ENCODE results near the gene TNNT3.

The TNNT3 gene

DNA sequence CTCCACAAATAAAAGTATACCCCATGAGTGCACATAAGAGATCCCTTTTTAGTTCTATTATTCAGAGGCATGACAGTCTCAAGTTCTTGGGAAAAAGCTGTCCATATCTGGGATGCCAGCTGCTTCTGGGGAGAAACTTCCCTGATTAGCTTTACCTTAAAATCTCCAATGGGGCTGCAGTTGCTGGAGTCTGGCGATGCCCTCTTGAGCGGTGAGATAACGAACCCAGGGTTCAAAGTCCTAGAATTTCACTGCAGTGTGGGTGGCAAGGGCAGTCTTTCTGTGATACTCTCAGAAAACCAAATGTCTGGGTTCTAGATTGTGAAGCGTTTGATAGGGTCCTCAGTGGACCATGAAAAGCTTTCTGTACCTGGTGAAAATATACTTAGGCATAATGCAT, 20.4 kb upstream of the TNNT3 start:
- no peak for DNase-seq

DNA sequence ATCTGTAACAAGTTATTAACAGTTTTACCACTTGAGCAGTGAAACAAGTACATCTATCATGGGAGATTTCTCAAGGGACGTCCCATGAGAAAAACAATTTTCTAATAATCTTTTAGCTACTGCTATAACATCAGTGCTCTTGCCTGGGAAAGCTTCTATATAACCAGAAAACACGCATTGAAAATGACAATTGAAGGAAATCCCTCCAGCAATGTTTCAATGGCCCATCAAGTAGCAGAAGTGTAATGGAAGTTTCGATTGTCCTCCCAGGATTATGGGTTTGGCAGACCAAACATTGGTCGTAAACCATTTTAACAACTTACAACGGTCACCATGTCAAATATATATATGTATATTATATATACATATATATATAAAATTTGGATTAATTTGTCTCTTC, 19.8 kb upstream of the TNNT3 start:
- no peak for DNase-seq

DNA sequence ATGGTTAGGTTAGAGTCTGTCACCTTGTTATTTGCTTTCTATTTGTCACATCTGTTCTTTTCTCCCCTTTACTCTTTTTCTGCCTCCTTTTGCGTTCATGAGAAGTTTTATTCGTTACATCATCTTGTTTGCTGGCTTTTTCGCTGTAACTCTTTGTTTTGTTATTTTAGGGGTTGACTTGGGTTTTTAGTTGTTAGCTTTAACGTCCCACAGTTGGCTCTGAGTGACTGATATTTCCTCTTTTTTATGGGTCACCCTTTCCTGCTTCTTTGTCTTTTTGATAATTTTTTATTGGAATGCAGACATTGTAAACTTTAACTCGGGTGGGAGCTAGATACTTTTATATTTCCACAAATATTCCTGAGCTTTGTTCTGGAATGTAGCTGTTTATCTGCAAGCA, 13.3 kb upstream of the TNNT3 start:
- no peak for DNase-seq

DNA sequence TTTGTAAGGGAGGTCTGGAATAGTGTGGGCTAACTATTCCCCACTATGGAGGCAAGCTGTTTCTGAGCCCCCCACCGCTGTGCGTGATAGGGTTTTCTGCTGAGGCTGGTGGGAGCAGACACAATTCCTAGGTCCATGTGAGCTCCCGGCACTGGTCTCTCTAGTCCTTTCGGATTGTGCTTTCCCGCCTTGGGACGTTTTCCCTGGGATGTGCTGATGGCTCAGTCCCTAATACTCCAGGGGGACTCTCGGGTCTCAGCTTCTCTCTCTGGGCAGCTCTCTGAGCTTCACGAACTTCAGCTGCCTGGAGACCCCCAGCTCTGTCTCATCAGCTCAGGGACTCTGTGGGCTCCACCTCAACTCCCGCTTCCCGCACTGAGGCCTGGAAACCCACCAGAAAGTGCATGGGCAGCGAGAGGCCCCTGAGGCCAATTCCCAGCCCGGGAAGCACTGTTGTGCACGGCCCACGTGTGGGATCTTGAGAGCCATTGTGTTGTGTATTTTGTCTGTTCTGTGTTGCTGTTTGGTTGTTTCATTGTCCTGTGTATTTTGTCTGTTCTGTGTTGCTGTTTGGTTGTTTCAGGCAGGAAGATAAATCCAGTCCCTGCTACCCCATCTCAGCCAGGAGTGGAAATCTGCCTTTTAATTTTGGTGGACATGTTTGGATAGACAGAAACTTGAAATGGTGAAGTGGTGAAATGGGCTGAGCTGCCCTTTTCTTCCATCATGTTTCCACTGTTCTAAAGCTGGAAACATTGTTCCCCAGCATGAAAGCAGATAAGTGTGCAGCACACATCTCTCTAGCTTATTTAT, 12.7 kb upstream of the TNNT3 start:
- no peak for DNase-seq

DNA sequence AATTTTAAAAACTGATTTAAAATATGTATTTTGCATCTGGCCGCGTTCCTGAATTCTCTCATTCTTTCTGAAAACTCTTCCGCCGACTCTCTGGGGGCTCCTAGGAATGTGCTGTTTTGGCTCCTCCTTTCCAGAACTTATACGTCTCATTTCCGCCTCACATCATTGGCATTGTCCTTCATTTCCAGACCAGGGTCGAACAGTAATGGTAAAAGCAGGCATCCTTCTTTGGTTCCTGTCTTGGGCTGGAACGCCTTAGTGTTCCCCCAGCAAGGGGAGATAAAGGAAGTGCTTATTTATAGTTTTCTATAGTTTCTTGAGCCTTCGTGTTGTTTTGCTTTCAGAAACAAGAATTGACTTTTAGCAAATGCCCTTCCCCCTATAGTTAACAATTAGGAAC, 10.9 kb upstream of the TNNT3 start:
- no peak for DNase-seq

DNA sequence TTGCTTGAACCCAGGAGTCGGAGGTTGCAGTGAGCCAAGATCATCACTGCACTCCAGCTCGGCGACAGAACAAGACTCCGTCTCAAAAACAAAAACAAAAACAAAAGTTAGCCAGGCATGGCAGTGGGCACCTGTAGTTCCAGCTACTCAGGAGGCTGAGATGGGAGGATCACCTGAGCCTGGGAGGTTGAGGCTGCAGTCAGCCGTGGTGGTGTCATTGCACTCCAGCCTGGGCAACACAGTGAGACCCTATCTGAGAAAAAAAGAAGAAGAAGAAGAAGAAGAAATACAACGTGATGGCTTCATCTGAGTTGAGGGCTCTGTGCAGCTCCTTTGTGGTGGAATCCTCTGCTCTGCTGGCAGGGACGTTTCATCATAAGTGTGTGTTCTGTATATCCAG, 10.0 kb upstream of the TNNT3 start:
- no peak for DNase-seq

DNA sequence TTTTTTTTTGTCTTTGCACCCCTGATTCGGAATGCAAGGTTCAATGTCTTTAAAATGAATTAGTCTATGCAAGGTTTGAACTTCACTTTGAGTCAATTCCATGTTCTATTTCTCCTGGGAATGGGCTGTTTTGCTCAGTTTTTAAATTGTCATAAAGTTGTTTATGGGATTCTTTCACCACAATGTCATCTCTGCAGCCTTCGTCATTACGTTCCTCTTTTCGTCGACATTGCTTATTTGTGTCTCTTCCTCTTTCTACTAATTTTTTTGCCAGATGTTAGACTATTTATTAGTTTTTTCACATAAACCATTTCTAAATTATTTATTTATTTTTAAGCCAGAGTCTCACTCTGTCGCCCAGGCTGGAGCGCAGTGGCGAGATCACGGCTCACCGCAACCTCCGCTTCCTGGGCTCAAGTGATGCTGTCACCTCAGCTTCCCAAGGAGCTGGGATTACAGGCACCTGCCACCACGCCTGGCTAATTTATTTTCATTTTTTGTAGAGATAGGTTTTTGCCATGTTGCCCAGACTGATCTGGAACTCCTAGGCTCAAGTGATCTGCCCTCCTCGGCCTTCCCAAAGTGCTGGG, 7.1 kb upstream of the TNNT3 start:
- DNase-seq: no peak

DNA sequence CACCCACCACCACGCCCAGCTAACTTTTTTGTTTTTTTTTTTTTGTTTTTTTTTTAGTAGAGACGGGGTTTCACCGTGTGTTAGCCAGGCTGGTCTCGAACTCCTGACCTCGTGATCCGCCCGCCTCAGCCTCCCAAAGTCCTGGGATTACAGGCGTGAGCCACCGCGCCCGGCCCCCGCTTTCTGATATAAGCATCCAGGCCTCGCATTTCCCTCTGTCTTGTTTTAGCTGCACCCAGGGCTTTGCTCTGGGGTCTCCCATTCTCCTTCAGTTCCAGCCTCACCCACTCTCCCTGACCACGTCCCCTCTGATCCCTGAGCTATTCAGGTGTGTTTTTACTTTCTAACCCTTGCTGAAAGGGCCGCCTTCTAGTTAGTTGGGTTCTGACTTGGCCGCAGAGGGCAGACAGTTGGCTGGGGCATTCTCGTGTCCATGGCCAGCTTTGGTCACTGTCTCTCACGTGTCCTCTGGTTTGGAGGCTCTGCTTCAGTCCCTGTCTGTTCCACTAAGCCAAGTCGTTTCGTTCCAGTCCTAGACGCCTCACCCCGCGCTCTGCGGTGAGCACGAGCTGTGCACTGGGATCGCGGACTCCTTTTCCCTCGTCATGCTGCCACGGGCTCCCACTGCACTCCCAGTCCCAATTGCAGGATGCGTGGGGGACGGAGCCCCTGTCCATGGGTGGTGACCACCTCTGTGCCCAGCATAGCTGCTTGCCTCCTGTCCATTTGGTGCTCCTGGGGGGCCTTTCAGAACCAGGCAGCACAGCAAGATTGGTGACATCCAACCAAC, 6.0 kb upstream of the TNNT3 start:
- DNase-seq: no peak

DNA sequence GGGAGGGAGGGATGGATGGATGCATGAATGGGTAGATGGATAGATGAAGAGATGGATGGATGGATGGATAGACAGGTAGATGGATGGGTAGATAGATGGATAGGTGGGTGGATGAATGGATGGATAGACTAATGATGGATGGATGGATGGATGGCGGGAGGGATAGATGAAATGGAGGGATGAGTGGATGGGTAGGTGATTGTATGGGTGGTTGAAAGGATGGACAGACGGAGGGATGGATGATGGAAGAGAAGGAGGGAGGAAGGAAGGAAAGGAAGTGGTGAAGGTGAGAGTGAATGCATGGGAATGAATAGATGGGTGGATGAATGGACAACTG, 3.7 kb upstream of the TNNT3 start:
- no peak for DNase-seq

DNA sequence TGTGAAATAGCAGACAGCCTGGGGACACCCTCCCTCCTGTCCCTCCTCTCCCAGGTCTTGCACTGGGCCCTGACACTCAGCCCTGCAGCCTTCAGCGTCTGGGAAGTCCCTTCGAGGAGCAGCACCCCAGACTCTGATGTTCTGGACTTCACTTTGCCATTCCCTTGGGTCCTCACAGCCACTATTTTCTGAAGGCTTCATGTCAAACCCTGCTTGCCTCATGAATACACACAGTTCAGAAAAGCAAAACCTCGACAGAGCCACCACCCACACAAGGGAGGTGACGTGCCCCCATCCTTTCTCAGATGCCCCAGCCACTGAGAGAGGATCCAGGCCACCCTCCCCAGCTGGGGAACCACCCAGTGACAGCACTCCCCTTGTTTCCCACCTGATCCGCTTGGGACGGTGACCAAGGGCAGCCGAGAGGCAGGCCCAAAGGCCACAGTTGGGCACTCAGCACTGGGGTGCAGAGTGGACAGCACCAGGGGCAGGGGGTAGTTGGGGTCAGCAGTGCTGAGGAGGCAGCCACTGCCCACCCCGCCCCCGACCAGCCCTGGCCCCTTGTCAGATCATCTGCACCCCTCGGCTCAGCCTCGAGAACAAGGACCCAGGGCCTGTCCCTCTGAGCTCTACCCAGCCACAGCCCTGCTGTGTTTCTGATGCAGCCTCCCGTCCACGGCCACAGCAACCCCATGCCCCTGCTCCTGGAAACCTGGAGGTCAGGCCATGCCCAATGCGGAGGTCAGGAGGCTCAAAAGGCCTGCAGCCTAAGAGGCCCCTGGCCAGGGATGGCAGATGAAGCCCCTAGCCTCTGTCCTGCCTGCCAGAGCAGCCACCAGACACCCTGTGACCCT, 3.1 kb upstream of the TNNT3 start:
- no peak for DNase-seq

DNA sequence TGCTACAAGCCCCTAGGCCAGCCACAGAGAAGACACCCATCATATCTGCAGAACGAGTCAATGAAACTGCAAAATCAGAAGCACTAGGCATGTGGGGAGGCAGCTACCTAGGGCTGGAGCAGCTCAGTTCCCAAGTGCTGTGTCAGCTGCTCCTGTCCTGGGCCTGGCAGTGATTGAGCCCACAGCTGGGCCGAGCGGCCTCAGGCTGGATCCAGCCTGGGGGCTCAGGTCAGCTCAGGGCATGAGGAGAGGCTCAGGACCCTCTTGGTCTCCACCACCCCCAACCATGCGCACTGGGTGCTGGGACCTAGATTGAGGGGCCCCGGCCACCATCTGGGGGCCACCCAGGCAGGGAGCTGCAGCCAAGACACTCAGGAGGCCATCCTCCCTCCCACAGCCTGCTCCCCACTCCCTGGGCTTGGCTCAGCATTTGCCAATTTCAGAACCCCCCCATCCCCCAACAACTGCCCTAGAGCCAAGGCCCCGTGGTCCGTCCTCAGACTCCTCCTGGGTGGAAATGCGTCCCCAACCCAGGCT, 2.4 kb upstream of the TNNT3 start:
- no peak for DNase-seq

DNA sequence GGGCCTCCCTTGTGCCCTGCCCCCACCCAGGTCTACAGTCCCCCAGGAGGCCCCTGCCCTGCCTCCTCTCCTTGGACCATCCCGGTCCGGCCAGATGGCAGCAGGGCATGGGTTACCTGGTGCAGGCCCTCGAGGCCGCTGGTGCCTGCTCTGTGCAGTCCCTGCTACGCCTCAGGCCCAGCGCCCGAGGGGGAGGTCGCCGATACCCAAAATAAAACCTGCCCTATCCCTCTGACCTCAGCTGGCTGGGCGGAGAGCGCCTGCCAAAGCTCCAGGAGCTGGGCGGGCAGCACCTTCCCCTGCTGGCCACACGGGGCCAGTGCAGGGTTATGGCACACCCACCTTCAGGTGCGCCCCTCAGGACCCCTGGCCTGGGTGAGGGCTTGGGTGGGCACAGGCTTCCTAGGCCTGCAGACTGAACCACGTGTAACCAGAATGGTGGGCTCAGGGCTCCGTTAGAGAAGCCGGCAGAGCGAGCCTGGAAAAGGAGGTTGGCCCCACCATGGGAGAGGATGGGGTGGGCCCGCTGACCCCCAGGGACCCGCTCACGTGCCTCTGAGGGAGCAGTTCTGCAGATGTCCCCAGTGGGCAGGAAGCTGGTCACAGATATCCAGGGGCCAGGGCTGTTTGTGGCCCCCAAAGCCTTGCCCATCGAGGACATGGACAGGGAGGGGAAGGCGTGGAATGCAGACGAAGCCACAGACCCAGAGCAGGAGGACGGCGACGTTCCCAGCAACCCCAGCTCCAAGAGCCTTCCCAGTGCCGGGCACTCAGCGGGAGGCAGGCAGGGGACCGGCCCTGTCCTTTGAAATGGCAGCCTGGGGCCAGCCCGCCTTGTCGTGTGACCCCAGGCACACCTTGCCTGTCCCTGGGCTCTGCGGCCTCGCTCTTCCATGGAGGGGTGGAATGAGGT, 1.7 kb upstream of the TNNT3 start:
- DNase-seq: no peak

DNA sequence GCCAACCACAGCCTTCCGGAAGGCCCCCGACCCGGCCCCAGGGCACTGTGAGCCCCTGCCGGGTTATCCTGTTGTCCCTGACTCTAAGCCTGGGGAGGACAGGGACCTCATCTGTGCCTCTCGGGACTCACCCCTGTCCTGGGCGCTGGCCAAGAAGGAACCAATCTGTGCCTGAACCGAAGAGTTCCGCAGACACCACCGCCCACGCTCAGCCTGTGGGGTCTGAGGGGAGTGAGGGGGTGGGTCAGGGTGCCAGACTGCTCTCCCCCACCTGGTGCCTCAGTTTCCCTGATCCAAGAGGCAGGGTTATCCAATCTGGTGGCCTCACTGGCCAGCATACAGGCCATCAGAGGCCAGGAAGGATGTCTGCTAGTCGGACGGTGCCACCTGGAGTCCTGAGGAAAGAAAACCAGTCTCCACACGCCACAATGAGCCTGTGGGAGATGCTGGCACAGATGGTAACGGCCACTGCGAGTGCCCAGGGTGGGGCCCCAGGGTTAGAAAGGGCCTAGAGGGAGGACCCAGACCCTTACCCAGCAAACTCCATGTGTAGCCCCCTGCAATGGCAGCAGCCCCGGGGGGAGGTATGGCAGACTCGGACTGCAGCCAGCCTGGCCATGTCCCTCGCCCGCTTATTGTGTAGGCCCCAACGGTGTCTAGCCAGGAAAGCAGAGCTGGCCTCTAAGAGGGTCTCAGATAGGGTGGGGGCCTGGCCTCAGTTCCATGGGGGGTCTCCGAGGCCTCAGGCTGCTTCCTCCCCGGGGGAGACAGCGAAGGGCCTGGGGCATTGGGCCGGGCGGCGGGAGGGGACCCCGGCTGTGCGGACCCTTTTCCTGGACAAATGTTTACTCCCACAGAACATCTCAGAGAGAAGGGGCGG, 827 bp upstream of the TNNT3 start:
- DNase-seq: no peak

DNA sequence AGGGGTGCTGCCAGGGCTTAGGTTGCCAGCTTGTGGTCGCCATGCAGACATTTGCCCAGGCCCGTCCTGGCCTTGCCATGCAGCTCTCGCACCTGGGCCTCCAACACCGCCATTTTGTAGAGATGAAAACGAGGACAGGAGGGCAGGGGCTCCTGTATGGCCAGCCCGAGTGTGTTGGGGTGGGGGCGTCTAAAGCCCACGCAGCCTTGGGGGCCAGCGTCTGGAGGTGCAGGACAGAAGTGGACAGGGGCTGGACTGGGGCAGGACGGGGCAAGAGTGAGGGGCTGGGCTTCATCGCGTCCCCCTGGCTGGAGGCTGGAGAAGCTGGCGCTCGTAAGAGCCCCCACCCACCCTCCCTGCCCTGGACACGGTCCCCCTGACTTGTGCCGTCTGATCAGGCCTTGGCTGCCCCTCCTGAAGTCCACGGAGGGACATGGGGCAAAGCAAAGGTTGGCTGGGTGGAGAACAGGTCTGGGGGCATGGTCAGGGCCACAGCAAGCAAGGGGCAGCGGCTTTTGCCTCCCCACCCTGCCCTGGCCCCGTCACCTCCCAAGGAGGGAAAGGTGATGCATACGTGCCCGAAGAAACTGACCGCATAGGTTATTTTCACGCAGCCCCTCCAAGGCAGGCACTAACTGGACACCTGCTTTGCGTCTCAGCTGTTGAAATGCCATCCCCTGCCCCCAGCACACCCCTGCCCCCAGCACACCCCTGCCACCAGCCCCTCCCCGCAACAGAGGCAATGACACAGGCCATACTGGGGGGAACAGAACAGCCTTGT, 815 bp downstream of the TNNT3 start:
- DNase-seq: no peak

DNA sequence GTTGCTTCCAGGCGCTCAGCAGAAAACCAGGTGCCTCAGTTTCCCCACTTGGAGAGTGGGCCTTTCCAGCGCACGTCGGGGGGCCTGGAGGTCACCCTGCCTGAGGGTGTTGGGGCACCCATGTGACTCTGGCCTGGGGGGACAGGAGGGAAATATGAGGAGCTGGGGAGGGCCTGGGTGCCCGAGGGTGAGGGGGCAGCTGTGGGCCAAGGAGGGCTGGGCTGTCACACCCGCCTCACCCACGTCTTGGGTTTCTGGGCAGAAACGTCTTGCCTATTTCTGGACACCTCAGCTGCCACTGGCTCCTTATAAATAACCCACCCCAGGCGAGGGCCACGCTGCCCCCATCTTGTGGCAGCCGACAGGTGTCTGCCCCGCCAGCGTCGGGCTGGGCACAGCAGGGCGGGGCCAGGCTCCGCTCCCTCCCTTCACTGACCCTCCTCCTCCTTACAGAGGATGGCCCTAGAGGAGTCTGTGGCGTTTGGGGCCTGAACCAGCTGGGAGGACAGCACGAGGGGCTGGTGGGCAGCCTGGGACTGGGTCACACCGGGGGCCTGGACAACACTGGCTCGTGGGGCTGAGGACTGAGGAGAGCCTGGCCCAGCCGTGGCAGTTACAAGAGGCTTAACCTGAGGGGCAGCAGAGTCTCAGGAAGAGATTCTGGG, 1.5 kb downstream of the TNNT3 start:
- no peak for DNase-seq

DNA sequence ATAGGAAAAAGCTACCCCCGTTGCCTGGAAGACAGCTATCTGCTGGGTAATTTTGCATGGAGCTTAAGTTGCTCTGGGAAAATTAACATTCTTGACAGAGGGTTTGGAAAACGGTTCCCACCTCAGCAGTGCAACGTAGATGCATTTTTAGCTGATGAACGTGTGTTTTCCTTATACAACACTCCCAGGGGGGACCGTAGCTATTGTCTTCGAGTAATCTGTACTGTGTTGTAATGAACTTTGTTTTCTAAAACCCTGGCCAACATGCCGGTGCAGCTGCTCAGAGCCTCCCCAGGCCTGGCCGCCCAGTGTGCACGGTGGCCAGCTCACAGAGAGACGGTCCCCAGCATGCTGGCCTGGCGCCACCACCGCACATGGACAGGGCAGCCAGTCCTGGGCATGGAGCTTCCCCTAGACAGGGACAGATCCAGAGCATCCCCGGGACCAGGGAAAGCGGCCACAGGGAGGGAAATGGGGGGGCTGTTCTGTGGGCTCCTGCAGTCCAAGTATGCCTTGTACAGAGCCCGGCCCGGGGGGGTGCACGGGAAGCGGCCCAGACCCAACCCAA, 2.2 kb downstream of the TNNT3 start:
- DNase-seq: no peak

DNA sequence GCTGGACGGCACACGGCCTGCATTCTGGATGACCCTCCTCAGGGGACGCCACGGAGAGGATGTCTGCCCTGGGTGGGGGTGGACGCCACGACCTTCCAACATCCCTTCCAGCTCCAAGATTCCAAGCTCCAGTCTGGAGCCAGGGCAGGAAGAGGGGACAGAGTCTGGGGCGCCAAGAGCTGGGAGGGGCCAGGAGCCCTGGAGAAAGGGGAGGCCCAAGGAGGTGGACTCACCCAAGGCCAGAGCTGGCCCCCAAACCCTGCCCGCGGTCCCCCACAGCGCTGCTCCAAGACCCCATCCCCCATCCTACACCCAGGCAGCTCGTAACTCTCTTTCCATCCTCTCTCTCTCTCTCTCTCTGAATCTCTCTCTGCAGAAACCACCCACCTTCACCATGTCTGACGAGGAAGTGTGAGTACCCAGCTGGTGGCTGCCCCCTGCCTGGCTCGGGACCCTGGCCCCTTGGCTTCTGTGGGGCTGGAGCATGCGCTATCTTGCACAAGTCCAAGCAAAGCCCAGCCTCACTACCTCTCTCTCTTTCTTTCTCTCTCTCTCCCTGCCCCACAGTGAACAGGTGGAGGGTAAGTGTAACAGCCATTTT, 3.1 kb downstream of the TNNT3 start:
- no peak for DNase-seq

DNA sequence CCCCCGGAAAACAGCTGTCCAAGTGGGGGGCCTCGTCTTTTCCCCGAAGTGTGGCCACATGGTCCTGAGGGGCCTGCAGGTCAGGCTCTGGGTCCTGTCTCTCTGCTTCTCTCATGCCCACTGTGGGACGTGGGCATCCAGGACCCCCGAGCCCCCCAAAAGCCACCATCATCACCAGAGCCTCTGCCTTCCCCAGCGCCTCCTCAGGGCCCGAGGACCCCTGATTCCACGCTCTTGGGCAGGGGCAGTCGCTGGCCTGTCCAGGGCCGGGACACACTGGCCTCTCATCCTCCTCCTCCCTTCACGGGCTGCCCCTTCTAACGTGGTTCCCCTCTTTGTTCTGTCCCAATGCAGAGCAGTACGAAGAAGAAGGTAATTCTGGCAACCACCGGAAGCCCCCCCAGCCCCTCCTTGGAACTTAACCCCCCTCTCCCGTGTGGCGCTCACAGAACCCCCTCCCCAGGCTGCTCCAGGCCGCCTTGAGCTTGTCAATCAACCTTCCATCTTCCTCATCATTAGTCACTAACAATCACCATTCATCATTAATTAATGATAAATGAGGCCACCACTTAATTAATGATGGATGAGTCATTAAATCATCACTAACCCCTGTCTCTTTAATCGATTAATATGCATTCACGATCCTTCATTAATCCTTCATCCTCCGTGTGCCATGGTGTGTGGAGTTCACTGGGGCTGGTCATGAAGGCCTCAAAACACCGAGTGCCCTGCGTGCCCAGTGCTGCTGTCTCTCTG, 3.9 kb downstream of the TNNT3 start:
- DNase-seq: no peak

Data from activated CD4-positive, alpha-beta T cell treated with anti-CD3 and anti-CD28 coated beads for 48 hours (primary cell).